GM18498 (cell line): Measurements from ENCODE around the gene TSHZ2.
"Not testable (repeated sequence)": the region's sequence is repeated elsewhere in the genome, so short reads cannot be mapped to it uniquely, and the experiment has no call there.

Experiments
- ATAC-seq: cut with Tn5 transposase; IDR thresholded peaks from one replicate; pipeline ENCODE4 v1.9.1; 2021; ENCODE audit warnings: mild to moderate bottlenecking, moderate library complexity; ENCODE audit not compliant: unreplicated experiment

TSHZ2 gene

DNA sequence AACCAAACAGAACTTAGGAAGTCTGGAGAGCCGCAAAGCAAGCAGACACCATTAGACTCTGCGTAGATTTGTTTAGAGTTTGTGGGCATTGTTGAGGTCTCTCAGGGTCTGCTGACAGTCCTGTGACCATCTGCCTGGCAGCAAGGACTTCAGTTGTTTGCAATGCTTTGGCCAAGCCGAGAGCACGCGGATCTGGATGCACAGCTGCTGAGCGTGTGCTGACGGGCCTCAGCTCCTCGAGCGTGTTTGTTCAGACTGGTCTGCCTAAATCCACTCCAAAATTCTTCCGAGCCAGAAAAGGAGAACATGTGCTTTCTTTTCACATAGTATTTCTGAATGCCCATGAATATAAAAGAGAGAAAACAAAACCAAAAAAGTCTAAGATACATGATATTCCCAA lies 462.5 kb downstream of the TSHZ2 start:
- ATAC-seq: no peak

DNA sequence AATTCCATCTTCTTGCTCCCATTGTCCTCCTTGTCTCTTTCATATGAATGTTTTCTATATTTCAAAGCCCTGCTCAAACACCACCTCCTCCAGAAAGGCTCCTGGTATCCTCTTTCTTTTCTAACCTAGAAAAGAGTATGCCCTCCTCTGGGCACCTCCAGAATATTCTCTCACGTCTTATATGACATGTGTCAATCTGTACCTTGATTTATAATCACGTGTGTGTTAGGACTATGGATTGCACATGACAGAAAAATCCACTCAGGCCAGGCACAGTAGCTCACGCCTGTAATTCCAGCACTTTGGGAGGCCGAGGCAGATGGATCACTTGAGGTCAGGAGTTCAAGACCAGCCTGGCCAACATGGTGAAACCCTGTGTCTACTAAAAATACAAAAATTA lies 464.8 kb downstream of the TSHZ2 start:
- ATAC-seq: not testable (repeated sequence)

- no peak for ATAC-seq
Measured at GRCh38 chr20:53438368-53438767, 466.2 kb downstream of the TSHZ2 start.

- ATAC-seq: no peak
Measured at GRCh38 chr20:53439046-53439445, 466.9 kb downstream of the TSHZ2 start.

DNA sequence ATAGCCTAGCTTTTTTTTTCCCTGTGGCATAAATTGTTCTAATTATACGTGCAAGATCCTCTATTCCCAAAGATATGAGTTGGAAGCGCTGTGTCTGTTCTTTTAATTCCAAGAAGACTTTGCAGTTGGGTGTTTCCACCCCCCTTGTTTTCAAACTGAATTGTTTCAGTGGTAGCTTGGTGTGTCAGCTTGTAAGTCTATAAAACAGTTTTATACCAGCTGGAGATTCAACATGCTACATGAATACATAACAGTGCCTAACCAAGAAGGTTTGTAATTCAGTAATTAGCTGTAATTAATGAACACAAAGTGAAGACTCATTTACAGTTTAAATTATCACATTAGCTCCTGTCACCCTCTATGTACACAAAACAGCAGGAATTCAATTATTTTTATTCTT lies 467.5 kb downstream of the TSHZ2 start:
- no peak for ATAC-seq

DNA sequence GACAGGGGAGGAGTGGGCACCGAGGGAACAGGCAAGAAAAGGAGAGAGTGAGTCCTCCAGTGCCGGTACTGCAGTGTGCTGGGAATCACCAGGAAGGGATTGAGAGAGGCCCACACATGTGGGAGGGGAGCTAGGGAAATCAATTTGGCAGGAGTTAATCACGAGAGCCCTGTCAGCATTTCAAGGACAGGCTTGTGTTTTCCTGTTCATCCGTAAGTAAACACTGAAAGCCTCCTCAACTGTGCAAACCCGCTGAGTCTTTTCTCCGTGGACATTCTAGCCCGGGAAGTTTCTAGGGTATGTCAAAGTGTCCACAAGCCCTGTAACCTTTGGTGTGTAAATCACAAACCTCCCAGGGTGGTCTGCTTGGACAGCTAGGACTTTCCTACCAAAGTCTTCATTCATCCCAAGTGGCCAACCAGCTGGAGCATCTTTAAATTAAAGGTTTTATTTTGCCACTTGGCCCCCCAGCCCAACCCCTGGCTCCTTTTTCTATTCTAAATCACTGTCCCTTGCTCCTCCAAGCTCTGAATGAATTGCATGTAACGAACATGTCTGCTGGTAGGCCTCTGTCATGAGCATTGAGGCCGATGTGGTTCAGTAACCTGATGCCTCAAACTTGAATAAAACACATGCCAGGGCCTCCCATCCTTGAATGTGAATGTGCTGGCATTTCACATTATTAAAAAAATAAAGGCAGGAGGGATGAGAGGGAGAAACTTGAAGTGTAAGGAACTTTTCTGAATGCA lies 472.4 kb downstream of the TSHZ2 start:
- no peak for ATAC-seq

GRCh38 chr20:53445321-53445731 lies 473.2 kb downstream of the TSHZ2 start:
- no peak for ATAC-seq

- ATAC-seq: no peak
Measured at GRCh38 chr20:53445932-53446331, 473.8 kb downstream of the TSHZ2 start.

DNA sequence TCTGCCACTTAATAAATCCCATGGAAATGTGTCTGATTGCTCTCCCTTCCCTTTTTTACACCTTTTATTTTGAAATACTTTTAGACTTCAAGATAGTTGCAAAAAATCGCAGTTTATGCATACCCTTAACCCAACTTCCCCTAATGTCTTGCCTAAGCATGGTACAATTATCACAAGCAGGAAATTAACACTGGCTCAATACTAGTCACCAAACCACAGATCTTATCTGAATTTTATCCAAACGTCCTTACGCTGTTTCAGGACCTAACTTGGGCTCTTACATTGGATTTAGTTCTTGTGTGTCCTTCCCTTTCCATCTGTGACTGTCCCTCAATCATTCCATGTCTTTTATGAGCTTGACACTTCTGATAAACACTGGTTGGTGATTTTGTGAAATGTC lies 475.2 kb downstream of the TSHZ2 start:
- no peak for ATAC-seq

- no peak for ATAC-seq
Measured at GRCh38 chr20:53448426-53448825, 476.3 kb downstream of the TSHZ2 start.

- ATAC-seq: no peak
Measured at GRCh38 chr20:53448875-53449274, 476.7 kb downstream of the TSHZ2 start.

GRCh38 chr20:53453076-53453475 lies 480.9 kb downstream of the TSHZ2 start:
- ATAC-seq: no peak

DNA sequence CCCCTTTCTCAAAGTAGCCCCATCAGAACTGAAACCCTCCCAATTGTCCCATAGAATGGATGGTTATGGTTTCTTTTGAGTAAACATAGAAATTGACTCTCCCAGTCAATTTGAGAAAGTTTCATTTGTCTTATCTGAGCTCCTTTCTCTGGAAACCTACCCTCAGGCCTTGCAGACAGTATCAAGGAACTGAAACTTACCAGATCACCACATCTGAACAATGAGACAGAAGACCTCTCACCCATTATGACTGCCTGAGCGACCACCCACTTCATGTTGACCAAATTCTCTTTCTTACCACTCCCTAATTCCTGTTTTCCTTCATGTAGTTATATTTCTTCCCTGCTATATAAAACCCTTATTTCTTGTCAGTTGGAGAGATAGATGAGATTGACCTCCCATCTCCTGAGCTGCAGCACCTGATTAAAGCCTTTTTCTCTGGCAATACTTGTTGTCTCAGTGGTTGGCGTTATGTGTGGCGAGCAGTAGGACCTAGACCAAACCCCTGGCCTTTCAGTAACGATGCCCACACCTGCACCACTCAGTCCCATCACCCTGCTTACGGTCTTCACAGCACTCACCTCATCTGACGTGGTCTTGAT lies 482.6 kb downstream of the TSHZ2 start:
- ATAC-seq: no peak

DNA sequence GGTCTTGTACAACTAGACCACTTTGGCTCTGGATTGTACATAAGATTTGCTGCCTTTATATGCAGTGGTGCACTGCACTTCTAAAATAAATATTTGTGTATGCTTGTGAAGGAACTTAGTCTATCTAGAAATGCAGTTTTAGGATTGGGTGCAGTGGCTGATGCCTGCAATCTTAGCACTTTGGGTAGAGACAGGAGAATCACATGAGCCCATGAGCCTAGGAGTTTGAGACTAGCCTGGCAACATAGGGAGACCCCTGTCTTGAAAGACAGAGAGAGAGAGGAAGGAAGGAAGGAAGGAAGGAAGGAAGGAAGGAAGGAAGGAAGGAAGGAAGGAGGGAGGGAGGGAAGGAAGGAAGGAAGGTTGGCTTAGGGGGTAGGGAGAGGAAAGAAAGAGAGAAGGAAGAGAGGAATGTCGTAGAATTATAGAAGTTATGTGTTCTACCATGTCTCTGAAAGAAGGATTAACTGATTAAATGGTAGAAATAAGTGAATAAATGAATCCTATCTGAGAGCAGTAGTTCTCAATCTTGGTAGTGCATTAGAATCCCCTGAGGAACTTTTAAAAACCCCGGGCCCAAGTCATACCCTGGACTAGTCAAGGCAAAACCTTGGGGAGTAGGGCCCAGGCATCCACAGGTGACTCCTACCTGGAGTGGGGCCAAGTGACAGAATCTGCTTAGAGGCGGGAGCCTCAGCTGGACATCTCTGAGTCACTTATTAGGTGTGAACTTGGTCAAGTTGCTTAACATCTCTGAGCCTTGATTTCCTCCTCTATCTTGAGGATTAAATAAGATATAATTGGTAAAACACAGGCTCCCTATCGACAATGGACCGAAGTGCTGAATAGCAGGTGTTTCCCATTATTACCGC lies 491.2 kb downstream of the TSHZ2 start:
- no peak for ATAC-seq

DNA sequence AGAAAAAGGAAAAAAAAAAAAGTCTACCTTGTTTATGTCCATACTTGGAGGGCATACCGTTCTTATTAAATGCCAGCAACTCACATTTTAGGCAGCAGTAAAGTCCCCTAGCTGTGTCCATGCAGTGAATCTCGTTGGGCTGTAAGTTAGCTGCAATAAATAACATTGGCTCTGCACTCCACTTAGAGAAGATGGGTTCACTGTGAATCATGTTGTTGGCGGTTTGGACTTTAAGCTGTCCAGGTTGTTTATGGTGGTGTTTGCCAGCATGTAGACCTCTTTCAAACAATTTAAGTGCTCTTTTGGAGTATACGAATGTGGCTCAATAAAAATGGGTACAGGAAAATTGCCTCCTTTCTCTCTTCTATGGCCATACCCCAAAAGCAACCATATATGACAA lies 494.1 kb downstream of the TSHZ2 start:
- no peak for ATAC-seq

GRCh38 chr20:53468587-53468986 lies 496.4 kb downstream of the TSHZ2 start:
- ATAC-seq: no peak

DNA sequence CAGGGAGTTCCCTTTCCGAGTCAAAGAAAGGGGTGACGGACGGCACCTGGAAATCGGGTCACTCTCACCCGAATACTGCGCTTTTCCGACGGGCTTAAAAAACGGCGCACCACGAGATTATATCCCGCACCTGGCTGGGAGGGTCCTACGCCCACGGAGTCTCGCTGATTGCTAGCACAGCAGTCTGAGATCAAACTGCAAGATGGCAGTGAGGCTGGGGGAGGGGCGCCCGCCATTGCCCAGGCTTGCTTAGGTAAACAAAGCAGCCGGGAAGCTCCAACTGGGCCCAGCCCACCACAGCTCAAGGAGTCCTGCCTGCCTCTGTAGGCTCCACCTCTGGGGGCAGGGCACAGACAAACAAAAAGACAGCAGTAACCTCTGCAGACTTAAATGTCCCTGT lies 500.7 kb downstream of the TSHZ2 start:
- not testable (repeated sequence) for ATAC-seq

- ATAC-seq: no peak
Measured at GRCh38 chr20:53480913-53481312, 508.8 kb downstream of the TSHZ2 start.

DNA sequence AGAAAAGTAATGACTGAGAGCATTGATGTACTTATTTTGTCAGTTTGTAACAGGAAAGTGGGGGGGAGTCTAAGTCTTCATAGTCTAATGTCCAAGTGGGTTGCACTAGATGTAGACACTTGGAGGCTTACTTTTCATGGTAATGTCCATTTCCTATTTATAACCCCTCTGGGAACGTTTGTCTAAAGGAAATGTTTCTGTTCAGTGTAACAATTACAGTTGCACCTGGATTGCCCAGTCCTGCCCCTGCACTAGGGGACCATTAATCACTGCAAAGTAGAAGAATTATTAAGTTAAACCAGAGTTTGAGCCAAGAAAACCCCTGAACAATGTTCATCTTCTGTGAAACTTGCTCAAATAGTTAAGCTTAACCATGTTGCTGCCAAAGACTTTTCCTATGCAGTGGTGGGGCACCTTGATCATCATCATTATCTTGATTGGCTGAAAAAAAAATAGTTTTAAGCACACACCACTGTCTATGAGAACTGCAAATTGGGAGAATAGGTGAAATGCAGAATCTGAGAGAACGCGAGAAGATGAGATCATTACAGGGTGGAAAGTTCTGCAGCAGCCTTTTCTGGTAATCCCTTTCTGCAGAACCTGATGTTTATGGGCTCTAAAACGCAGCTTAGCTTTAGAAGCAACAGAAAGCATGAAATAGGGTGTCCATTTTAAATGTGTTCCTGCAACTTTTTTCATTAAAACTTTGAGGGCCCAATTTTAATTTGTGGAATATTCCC lies 515.5 kb downstream of the TSHZ2 start:
- no peak for ATAC-seq

DNA sequence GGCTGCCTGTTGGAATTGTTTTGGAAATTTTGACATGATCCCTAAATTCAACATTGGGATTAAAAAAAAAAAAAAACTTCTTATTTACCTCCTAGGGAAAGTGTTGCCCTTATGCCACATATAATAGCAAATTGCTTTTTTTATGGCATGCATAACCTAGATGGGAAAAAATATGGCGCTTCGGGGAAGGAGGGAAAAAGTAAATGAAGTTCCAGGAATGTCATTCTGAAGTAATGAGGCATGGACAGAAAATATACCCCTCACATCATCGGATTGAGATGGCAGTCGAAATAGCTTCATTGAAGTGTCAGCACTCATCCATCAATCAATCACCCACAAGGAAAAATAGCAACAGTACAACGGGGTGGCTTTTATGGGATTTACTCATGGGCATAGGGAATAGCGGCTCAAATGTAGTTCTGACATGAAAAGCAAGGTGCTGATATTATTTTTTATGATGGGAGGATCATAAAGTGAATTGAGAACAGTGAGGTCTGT lies 516.7 kb downstream of the TSHZ2 start:
- ATAC-seq: no peak

DNA sequence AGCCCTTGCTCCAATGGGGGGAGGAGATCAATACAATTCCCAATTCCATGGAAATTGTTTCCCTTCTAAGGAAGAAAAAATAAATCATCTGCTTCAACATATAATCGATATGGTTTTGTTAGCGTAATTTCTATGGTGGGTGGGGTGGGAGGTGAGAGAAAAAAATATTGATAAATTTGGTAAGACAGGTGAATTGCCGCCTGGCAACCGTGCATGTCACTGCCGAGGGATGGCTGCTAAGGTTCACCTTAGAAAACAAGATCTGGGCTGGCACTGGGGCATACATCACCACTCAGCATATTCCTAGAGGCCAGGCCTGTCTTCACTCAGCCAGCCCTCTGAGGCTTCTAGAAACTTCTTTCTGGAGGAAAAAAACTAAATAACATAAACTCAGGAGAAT lies 517.4 kb downstream of the TSHZ2 start:
- ATAC-seq: no peak
